HL-60 (cell line): ENCODE data around the gene DAGLB.

Source experiments
- CTCF ChIP-seq: IDR thresholded peaks from one replicate; pipeline ENCODE4 v1.5.1; 2011; ENCODE audit warnings: low read length, control low read depth, inconsistent platforms; ENCODE audit not compliant: insufficient read depth
- POLR2AphosphoS5 ChIP-seq: IDR thresholded peaks from 2 replicates; pipeline ENCODE4 v1.6.1; 2012; ENCODE audit warnings: low read depth
- REST ChIP-seq: IDR thresholded peaks from 2 replicates; pipeline ENCODE4 v1.6.1; 2012; ENCODE audit warnings: low read depth; ENCODE audit not compliant: insufficient replicate concordance
- SPI1 ChIP-seq: IDR thresholded peaks from 2 replicates; pipeline ENCODE4 v1.6.1; 2012; ENCODE audit warnings: low read depth, mild to moderate bottlenecking, borderline replicate concordance

- no peak for TF ChIP-seq CTCF
- TF ChIP-seq POLR2AphosphoS5, result no peak
- no peak for TF ChIP-seq REST
- TF ChIP-seq SPI1, result no peak
These were observed 48.0 kb upstream of the DAGLB start for GRCh38 chr7:6495597-6496262.
